NCI-H146 treated with DMSO at 0.1 percent for 48 hours (cell line): ENCODE results near the gene NUDT8.
"Not testable (repeated sequence)": the region's sequence is repeated elsewhere in the genome, so short reads cannot be mapped to it uniquely, and the experiment has no call there.

Experiments
- DNase-seq: peaks from one replicate; lab custom pipeline; 2025; ENCODE audit not compliant: unreplicated experiment; lab: John Stamatoyannopoulos, UW

The NUDT8 gene

DNA sequence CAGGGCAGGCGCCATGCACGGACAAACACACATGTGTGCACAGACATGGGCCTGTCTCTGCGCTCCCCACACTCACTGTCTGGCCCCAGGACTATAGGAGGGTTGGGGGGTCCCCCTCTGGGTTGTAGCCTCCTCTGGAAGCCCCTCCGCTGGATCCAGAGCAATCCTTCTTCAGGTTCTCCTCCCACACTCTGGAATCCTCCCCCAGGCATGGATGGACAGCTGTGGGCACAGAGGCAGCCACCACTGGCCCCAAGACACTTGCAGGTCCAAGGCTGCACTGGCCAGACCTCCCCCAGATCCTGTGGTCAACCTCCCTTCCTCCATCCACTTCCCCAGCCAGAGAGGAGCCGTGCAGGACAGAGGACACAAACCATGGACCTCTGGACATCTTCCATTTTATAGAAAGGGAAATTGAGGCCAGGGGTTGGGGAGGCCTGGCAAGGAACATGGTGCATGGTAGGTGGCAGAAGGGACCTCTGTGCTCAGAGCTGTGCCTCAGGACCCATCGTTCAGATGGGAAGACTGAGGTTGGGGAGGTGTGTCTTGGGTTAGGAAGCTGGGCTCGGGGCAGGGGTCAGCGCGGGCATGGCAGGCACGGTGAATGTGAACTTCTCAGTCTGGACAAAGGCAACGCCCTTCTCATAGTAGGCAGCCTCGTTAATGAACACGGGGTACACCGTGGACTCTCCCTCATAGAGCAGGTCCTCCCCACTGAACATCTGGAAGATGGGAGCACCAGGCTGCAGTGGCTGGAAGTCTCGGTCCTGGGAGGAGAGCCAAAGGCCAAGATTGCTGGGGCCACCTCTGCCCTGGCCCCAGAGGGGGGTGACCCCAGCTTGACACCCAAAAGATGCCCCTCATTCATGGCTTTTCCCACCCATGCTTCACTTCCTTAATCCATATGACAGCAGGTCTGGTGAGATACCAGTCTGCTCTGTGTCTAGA is 12.7 kb upstream of the NUDT8 start:
- DNase-seq, result no peak

GRCh38 chr11:67641338-67642172 is 11.8 kb upstream of the NUDT8 start:
- DNase-seq, result no peak

DNA sequence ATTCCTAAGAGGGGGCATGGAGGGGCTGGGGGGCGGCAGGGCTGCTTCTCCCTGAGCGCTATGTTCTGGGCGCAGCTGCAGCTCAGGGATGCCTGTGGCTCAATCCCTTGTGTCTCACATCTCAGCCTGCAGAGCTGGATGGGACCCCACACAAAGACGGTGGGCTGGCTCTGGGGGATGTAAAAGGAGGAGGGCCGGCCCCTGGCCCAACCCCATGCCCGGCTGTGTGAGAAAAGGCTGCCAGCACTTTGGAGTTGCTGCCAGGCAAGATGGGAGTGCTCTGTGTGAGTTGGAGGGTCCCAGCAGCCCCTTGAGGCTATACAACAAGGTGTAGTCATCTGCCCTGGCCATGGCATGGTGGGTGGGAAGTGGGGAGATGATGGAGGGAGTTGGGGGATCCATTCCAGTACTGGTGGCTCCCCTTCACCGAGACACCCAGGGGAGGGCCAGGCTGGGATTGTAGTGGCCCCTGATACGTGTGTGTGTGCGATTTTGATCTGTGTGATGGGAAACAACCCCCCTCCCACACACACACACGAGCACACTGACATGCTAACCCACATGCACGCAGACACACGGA is 11.1 kb upstream of the NUDT8 start:
- no peak for DNase-seq

GRCh38 chr11:67640021-67640757 is 10.5 kb upstream of the NUDT8 start:
- DNase-seq, result peak; percentile 25

GRCh38 chr11:67639438-67639859 is 9.7 kb upstream of the NUDT8 start, which contains the start of gene TBX10:
Gene TBX10 (minus strand): TSS chr11:67639763. CDS start chr11:67639472, 291 bp downstream.
- DNase-seq, result no peak

DNA sequence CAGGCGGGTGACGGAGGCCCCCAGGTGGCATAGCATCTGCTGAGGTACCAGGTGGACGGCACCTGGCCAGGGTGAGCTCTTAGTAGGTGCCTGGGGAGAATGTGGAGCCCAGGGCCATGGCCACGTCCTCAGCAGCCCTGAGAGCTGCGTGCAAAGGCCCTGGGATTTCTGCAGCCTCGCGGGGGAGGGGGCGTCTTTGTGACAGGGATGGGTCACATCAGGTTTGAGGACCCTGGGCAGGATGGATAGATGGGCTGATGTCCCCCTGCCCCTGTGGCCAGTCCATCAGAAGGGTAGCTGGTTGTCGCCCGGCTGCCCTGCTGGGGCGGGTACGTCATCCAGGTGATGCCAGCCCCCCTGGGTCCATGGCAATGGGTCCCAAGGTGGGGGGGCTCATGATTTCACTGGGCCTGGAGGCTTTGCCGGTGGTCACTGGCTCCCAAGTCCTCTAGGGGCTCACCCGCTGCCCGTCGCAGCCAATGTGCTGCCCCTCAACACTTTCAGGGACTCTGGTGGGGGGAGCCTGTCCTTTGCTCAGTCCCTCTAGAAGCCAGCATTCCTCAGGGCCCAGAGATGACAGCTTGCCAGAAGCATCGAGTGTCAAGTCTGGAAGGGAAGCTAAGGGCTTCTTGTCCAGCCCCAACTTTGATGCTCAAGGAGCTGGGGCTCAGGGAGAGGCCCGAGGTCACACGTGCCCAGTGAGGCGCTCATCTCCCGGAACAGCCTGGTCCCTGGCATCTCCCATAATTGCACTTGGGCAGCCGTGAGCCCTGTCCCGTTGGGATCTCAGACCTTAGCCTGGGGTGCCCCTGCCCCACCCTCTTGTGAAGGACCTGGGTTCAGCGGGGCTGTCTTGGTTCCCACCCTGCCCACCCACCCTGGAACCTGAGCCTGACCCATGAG is 9.0 kb upstream of the NUDT8 start:
- DNase-seq, result no peak

GRCh38 chr11:67637441-67637840 is 7.7 kb upstream of the NUDT8 start:
- DNase-seq, result not testable (repeated sequence)

GRCh38 chr11:67636962-67637361 is 7.2 kb upstream of the NUDT8 start:
- DNase-seq, result no peak

- no peak for DNase-seq
Measured at GRCh38 chr11:67635231-67635521, 5.4 kb upstream of the NUDT8 start.

DNA sequence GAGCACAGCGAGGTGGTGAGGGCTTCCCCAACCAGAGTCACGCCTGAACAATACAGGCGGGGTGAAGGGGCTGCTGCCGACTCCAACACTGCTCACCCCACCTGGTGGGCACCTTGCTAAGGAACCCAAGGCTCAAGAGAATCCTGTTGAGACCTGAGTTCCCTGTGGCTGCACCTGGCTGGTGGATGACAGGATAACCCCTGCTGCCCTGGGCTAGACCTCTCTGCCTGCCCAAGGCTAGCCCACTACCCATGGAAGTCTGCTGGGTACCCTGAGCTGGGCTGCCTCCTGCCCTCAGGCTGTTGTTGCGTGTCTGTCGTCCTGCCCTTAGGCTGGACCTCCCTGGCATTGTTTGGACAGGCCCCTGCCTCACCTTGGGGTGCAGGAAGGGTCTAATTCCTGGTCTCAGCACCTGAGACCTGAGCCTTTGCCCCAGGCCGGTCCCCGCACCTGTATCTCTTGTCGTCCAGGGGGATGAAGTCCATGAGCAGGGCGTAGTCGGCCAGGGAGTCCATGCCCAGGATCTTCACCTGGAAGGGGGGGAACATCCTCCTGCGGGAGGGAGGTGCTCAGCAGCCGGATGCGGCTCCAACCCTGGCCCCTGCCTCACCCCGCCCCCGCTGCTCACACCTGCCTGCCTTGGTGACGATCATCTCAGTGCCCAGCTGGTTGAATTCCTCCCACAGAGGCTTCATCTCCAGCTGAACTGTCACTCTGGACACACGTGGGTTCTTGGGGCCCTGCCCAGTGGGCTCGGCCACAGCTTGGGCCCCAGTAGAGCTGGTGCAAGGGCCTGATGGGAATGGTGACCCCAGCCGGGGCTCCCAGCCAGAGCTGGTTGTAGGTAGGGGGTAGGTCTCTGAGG is 4.9 kb upstream of the NUDT8 start:
- peak; percentile 54 for DNase-seq

- DNase-seq, result no peak
Measured at GRCh38 chr11:67633758-67634365, 4.1 kb upstream of the NUDT8 start.

GRCh38 chr11:67632982-67633755 is 3.4 kb upstream of the NUDT8 start:
- no peak for DNase-seq

- DNase-seq, result no peak
Measured at GRCh38 chr11:67632175-67632981, 2.6 kb upstream of the NUDT8 start.

GRCh38 chr11:67631853-67632174 is 2.1 kb upstream of the NUDT8 start:
- DNase-seq, result no peak

- DNase-seq, result no peak
Measured at GRCh38 chr11:67631411-67631810, 1.7 kb upstream of the NUDT8 start.

DNA sequence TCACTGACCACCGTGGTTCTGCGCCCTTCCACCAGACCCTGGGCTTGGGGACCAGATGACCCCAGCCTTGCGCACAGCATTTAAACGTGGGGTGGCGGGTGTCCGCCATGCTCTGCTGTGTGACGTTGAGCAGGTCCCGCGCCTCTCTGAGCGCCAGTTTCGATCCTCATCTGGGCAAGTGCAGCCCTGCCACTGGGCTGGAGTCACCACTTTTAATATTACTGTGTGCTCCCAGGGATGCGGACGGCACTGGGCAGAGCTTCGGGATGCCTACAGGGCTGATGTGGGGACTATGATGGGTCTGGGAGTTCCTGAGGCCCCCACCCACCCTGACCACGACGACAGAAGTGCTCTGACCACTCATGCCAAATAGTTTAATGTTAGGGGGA is 1.2 kb upstream of the NUDT8 start:
- no peak for DNase-seq
